ENCODE data around the gene IGSF1. TPM values are rescaled to one million over a fixed set of nuclear protein-coding genes. Genes with fewer than 3 reads are reported as not detected.

IGSF1 gene
- total RNA-seq, 1 donor from 2014 or later: 19.2 TPM

DNA sequence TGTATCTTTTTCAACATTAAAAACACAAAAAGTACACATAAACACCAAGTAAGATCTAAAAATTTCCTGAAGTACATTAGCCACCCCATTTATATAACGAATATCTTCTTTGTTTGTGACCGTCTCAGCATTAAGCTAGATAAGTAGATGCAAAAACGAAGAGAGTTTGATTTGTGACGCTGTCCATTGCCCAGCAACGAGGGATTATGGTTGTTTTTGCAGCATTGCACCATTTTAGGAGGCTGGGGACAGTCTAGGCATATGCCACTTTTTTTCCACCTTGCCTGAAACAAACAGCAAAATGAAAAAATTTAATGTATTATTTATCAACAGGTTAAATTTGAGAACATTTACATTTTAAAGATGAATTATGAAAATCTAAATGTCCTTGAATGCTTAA lies 12.0 kb upstream of the IGSF1 start:
- Mint-ChIP-seq H3K27me3 (no peaks in the 10 kb centered on the region), H3K9me3 (no peaks in the 10 kb centered on the region), H3K27ac (no peak overlapping the region), H3K4me1 (ENCODE audit: unreplicated experiment) (no peaks in the 10 kb centered on the region), H3K36me3 (no peaks in the 10 kb centered on the region), H3K4me3 (no peak overlapping the region)
- no peak for DNase-seq (ENCODE audit: extremely low spot score, unreplicated experiment)
- no peak for TF ChIP-seq CTCF (conservative IDR thresholded peaks at IDR 0.05)

GRCh38 chrX:131298846-131299245 lies 9.7 kb upstream of the IGSF1 start:
- Mint-ChIP-seq H3K27me3 (no peaks in the 10 kb centered on the region), H3K36me3 (no peaks in the 10 kb centered on the region), H3K4me3 (no peak overlapping the region), H3K27ac (no peak overlapping the region), H3K4me1 (ENCODE audit: unreplicated experiment) (no peaks in the 10 kb centered on the region), H3K9me3 (no peaks in the 10 kb centered on the region)
- no peak for TF ChIP-seq CTCF (conservative IDR thresholded peaks at IDR 0.05)
- DNase-seq (ENCODE audit: extremely low spot score, unreplicated experiment): no peak

GRCh38 chrX:131298036-131298435 lies 8.9 kb upstream of the IGSF1 start:
- Mint-ChIP-seq H3K9me3 (no peaks in the 10 kb centered on the region), H3K27me3 (no peaks in the 10 kb centered on the region)

DNA sequence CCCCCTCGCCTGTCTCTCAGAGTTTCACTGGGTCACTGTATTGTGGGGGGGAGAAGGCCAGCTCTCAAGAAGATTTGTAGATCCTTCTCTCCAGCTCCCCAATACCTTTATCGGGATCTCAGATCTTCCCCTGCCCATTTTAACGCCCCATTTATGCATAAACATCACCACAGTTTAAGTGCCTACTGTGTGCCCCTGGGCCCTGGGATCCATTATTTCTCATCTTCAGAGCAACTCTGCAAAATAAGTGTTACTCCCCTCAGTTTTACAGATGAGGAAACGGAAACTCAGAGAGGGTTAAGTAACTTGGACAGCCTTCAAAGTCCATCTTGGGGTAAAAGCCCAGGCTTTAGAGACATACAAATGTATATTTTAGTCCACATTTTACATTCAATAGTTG lies 421 bp upstream of the IGSF1 start:
- Mint-ChIP-seq H3K9me3 (no peaks in the 10 kb centered on the region), H3K4me1 (ENCODE audit: unreplicated experiment) (peaks cover 11% of the 10 kb centered on the region), H3K4me3 (peak overlapping the region; percentile 91), H3K27ac (no peak overlapping the region), H3K36me3 (no peaks in the 10 kb centered on the region), H3K27me3 (peaks cover 5% of the 10 kb centered on the region)
- no peak for DNase-seq (ENCODE audit: extremely low spot score, unreplicated experiment)
- TF ChIP-seq CTCF (conservative IDR thresholded peaks at IDR 0.05): no peak

More at GRCh38 chrX:131298036-131298435, 8.9 kb upstream of the IGSF1 start:
- Mint-ChIP-seq H3K27ac (no peak overlapping the region), H3K4me3 (no peak overlapping the region), H3K4me1 (ENCODE audit: unreplicated experiment) (no peaks in the 10 kb centered on the region), H3K36me3 (no peaks in the 10 kb centered on the region)
- no peak for DNase-seq (ENCODE audit: extremely low spot score, unreplicated experiment)
- no peak for TF ChIP-seq CTCF (conservative IDR thresholded peaks at IDR 0.05)

GRCh38 chrX:131288188-131288587 lies 918 bp downstream of the IGSF1 start:
- Mint-ChIP-seq H3K27ac (no peak overlapping the region), H3K9me3 (no peaks in the 10 kb centered on the region), H3K27me3 (peaks cover 5% of the 10 kb centered on the region), H3K36me3 (no peaks in the 10 kb centered on the region), H3K4me1 (ENCODE audit: unreplicated experiment) (peaks cover 11% of the 10 kb centered on the region), H3K4me3 (peak overlapping the region; percentile 91)
- no peak for TF ChIP-seq CTCF (conservative IDR thresholded peaks at IDR 0.05)
- DNase-seq (ENCODE audit: extremely low spot score, unreplicated experiment): no peak
